SKM-1 treated with dmso at 0.1 percent for 144 hours (cell line): ENCODE results near the gene TPBGL.

Experiments used
- DNase-seq: peaks from one replicate; lab custom pipeline; 2025; ENCODE audit not compliant: unreplicated experiment; lab: John Stamatoyannopoulos, UW

Gene TPBGL

GRCh38 chr11:75240311-75241035 is at the start of gene TPBGL:
TPBGL (plus strand) TSS chr11:75240774; CDS start chr11:75241050, 276 bp downstream.
- no peak for DNase-seq

- no peak for DNase-seq
These were observed 49.2 kb upstream of the TPBGL start for GRCh38 chr11:75191330-75191717.

- DNase-seq = no peak
These were observed 47.3 kb upstream of the TPBGL start for GRCh38 chr11:75193271-75193670.

GRCh38 chr11:75193711-75194110 is 46.9 kb upstream of the TPBGL start:
- DNase-seq = no peak

GRCh38 chr11:75194147-75194546 is 46.4 kb upstream of the TPBGL start:
- DNase-seq = no peak

GRCh38 chr11:75195167-75195962 is 45.2 kb upstream of the TPBGL start:
- no peak for DNase-seq

GRCh38 chr11:75196426-75196825 is 44.1 kb upstream of the TPBGL start:
- no peak for DNase-seq

- no peak for DNase-seq
These were observed 42.9 kb upstream of the TPBGL start for GRCh38 chr11:75197512-75198277.

- DNase-seq = no peak
These were observed 42.1 kb upstream of the TPBGL start for GRCh38 chr11:75198278-75198973.

- DNase-seq = no peak
These were observed 41.1 kb upstream of the TPBGL start for GRCh38 chr11:75199412-75199955.

- no peak for DNase-seq
These were observed 40.5 kb upstream of the TPBGL start for GRCh38 chr11:75200051-75200450.

- DNase-seq = no peak
These were observed 40.0 kb upstream of the TPBGL start for GRCh38 chr11:75200531-75200930.

- no peak for DNase-seq
These were observed 38.8 kb upstream of the TPBGL start for GRCh38 chr11:75201771-75202170.

- DNase-seq = no peak
These were observed 38.4 kb upstream of the TPBGL start for GRCh38 chr11:75202195-75202594.

GRCh38 chr11:75203138-75203537 is 37.4 kb upstream of the TPBGL start:
- DNase-seq = no peak

GRCh38 chr11:75203641-75204011 is 36.9 kb upstream of the TPBGL start:
- DNase-seq = no peak

- DNase-seq = no peak
These were observed 36.4 kb upstream of the TPBGL start for GRCh38 chr11:75204012-75204674.

GRCh38 chr11:75204685-75205563 is 35.6 kb upstream of the TPBGL start:
- peak; percentile 64 for DNase-seq

GRCh38 chr11:75205564-75206020 is 35.0 kb upstream of the TPBGL start:
- DNase-seq = no peak
